Trophoblast cell (in vitro differentiated cells and primary cell): ENCODE data around the gene TSFM.

Experiments used
- DNase-seq, 2 donors: peaks; one replicate each; pipeline ENCODE4 v3.0.0-alpha.2; 2016
- H2AFZ ChIP-seq: 2 replicates; pipeline ENCODE4 v1.6.1; 2013; ENCODE audit warnings: low read length, moderate library complexity, mild to moderate bottlenecking; ENCODE audit not compliant: insufficient read depth, poor library complexity
- H2AK5ac ChIP-seq: 2 replicates; pipeline ENCODE4 v1.6.1; 2013; ENCODE audit warnings: mild to moderate bottlenecking, low read length
- H2BK120ac ChIP-seq: 2 replicates; pipeline ENCODE4 v1.6.1; 2013; ENCODE audit warnings: low read length, mild to moderate bottlenecking, moderate library complexity; ENCODE audit not compliant: insufficient read depth, poor library complexity
- H2BK12ac ChIP-seq: 2 replicates; pipeline ENCODE4 v1.6.1; 2013; ENCODE audit warnings: mild to moderate bottlenecking, low read length, moderate library complexity
- H2BK5ac ChIP-seq: 2 replicates; pipeline ENCODE4 v1.6.1; 2013; ENCODE audit warnings: low read length, low read depth, moderate library complexity, mild to moderate bottlenecking; ENCODE audit not compliant: poor library complexity
- H3K14ac ChIP-seq: 2 replicates; pipeline ENCODE4 v1.6.1; 2013; ENCODE audit warnings: mild to moderate bottlenecking, low read length
- H3K18ac ChIP-seq: 2 replicates; pipeline ENCODE4 v1.6.1; 2013; ENCODE audit warnings: mild to moderate bottlenecking, low read length
- H3K23ac ChIP-seq: 2 replicates; pipeline ENCODE4 v1.6.1; 2013; ENCODE audit warnings: low read length
- H3K27ac ChIP-seq: 2 replicates; pipeline ENCODE4 v1.5.1; 2013; ENCODE audit warnings: low read depth, mild to moderate bottlenecking, inconsistent platforms, low read length, moderate library complexity
- H3K27me3 ChIP-seq: 2 replicates; pipeline ENCODE4 v1.6.1; 2013; ENCODE audit warnings: inconsistent platforms, mild to moderate bottlenecking, low read length, moderate library complexity; ENCODE audit not compliant: insufficient read depth
- H3K36me3 ChIP-seq, 2 experiments: 1 replicate in 1 of 2; 2 replicates in 1 of 2; pipeline ENCODE4 v1.6.1; 2013; ENCODE audit warnings: low read length in 2 of 2, mild to moderate bottlenecking in 2 of 2, moderate library complexity in 1 of 2; ENCODE audit not compliant: insufficient read depth in 2 of 2, control insufficient read depth in 1 of 2
- H3K4ac ChIP-seq: 2 replicates; pipeline ENCODE4 v1.6.1; 2013; ENCODE audit warnings: low read depth, mild to moderate bottlenecking, low read length, moderate library complexity
- H3K4me1 ChIP-seq, 2 experiments: 1 replicate in 1 of 2; 2 replicates in 1 of 2; pipeline ENCODE4 v1.6.1; 2013; ENCODE audit warnings: low read length in 2 of 2, mild to moderate bottlenecking in 2 of 2, moderate library complexity in 1 of 2; ENCODE audit not compliant: insufficient read depth in 2 of 2, control insufficient read depth in 1 of 2
- H3K4me2 ChIP-seq: 2 replicates; pipeline ENCODE4 v1.6.1; 2013; ENCODE audit warnings: inconsistent platforms, mild to moderate bottlenecking, low read length, moderate library complexity
- H3K4me3 ChIP-seq: 2 replicates; pipeline ENCODE4 v1.5.1; 2013; ENCODE audit warnings: mild to moderate bottlenecking, low read depth, low read length, inconsistent platforms
- H3K79me1 ChIP-seq: one replicate; pipeline ENCODE4 v1.6.1; 2013; ENCODE audit warnings: low read length
- H3K79me2 ChIP-seq: 2 replicates; pipeline ENCODE4 v1.6.1; 2013; ENCODE audit warnings: low read length, mild to moderate bottlenecking; ENCODE audit not compliant: control insufficient read depth, insufficient read depth, poor library complexity
- H3K9ac ChIP-seq: 2 replicates; pipeline ENCODE4 v1.6.1; 2013; ENCODE audit warnings: mild to moderate bottlenecking, low read length
- H3K9me3 ChIP-seq: 2 replicates; pipeline ENCODE4 v1.6.1; 2013; ENCODE audit warnings: low read depth, mild to moderate bottlenecking, control low read depth, inconsistent platforms, low read length; ENCODE audit not compliant: insufficient read depth
- H4K12ac ChIP-seq: 2 replicates; pipeline ENCODE4 v1.6.1; 2013; ENCODE audit warnings: low read depth, mild to moderate bottlenecking, low read length, moderate library complexity
- H4K8ac ChIP-seq: 2 replicates; pipeline ENCODE4 v1.6.1; 2013; ENCODE audit warnings: low read depth, mild to moderate bottlenecking, low read length, moderate library complexity
- H4K91ac ChIP-seq: one replicate; pipeline ENCODE4 v1.6.1; 2013; ENCODE audit warnings: low read depth, mild to moderate bottlenecking, low read length, moderate library complexity
- WGBS: extraction: QIAGEN DNeasy Blood & Tissue Kit; methylation state at CpG from one replicate; pipeline ENCODE4 v1.1.7; 2013; ENCODE audit warnings: missing lambda C conversion rate; ENCODE audit not compliant: insufficient read length, insufficient coverage; ENCODE audit errors: extremely low coverage; 5-methylcytosine and 5-hydroxymethylcytosine counted together

The TSFM gene

GRCh38 chr12:57767876-57768275, 14.7 kb upstream of the TSFM start:
- Histone ChIP-seq H4K8ac (no peak overlapping the region), H2AK5ac (no peak overlapping the region), H2BK12ac (no peak overlapping the region), H3K14ac (no peak overlapping the region), H3K4me3 (no peak overlapping the region), H4K12ac (no peak overlapping the region), H3K23ac (no peak overlapping the region), H2BK120ac (no peak overlapping the region), H3K9ac (no peak overlapping the region), H3K36me3 (peaks cover 12 to 13% of the 10 kb centered on the region in 2 experiments), H3K4me2 (no peak overlapping the region), H2BK5ac (no peak overlapping the region), H4K91ac (no peak overlapping the region), H3K9me3 (peaks cover 6% of the 10 kb centered on the region), H3K79me1 (peaks cover 9% of the 10 kb centered on the region), H3K4ac (no peak overlapping the region), H2AFZ (no peak overlapping the region), H3K79me2 (peaks cover 6% of the 10 kb centered on the region), H3K18ac (no peak overlapping the region), H3K27ac (no peak overlapping the region), H3K4me1 (peaks cover 18 to 27% of the 10 kb centered on the region in 2 experiments), H3K27me3 (peaks cover 44% of the 10 kb centered on the region)
- DNase-seq: no peak
- no CpG with 5 or more reads among the region's 3 CpGs for WGBS

- Histone ChIP-seq H3K4ac (no peak overlapping the region), H3K27me3 (peaks cover 29% of the 10 kb centered on the region), H3K4me1 (peaks cover 18 to 28% of the 10 kb centered on the region in 2 experiments), H3K79me2 (peaks cover 7% of the 10 kb centered on the region), H3K4me2 (no peak overlapping the region), H4K91ac (no peak overlapping the region), H3K79me1 (peaks cover 11% of the 10 kb centered on the region), H3K9ac (no peak overlapping the region), H2AFZ (no peak overlapping the region), H3K4me3 (no peak overlapping the region), H4K12ac (no peak overlapping the region), H2AK5ac (no peak overlapping the region), H3K9me3 (peaks cover 6% of the 10 kb centered on the region), H2BK120ac (no peak overlapping the region), H3K36me3 (peaks cover 12 to 13% of the 10 kb centered on the region in 2 experiments), H2BK5ac (no peak overlapping the region), H3K18ac (no peak overlapping the region), H3K27ac (no peak overlapping the region), H3K14ac (no peak overlapping the region), H3K23ac (no peak overlapping the region), H4K8ac (no peak overlapping the region), H2BK12ac (no peak overlapping the region)
- no CpG with 5 or more reads among the region's 11 CpGs for WGBS
- DNase-seq: no peak
Observed at GRCh38 chr12:57769594-57769993, 13.0 kb upstream of the TSFM start.

GRCh38 chr12:57770734-57771133, 11.9 kb upstream of the TSFM start:
- H3K18ac ChIP-seq: no peak overlapping the region
- no peak overlapping the region for H3K4me3 ChIP-seq
- no CpG with 5 or more reads among the region's 4 CpGs for WGBS
- H3K79me1 ChIP-seq: peaks cover 11% of the 10 kb centered on the region
- H3K23ac ChIP-seq: no peak overlapping the region
- H3K14ac ChIP-seq: no peak overlapping the region
- H4K12ac ChIP-seq: no peak overlapping the region
- peaks cover 18% of the 10 kb centered on the region for H3K27me3 ChIP-seq
- no peak overlapping the region for H2BK5ac ChIP-seq
- no peak overlapping the region for H2BK12ac ChIP-seq
- H2AFZ ChIP-seq: no peak overlapping the region
- H2AK5ac ChIP-seq: no peak overlapping the region
- H2BK120ac ChIP-seq: no peak overlapping the region
- H3K36me3 ChIP-seq: peaks cover 12 to 13% of the 10 kb centered on the region in 2 experiments
- no peak overlapping the region for H4K91ac ChIP-seq
- peaks cover 7% of the 10 kb centered on the region for H3K79me2 ChIP-seq
- no peak overlapping the region for H3K4ac ChIP-seq
- no peak overlapping the region for H4K8ac ChIP-seq
- H3K9me3 ChIP-seq: peaks cover 2% of the 10 kb centered on the region
- no peak overlapping the region for H3K4me2 ChIP-seq
- no peak overlapping the region for H3K9ac ChIP-seq
- no peak for DNase-seq
- H3K27ac ChIP-seq: no peak overlapping the region
- H3K4me1 ChIP-seq: peaks cover 9 to 17% of the 10 kb centered on the region in 2 experiments

- peaks cover 7% of the 10 kb centered on the region for H3K79me2 ChIP-seq
- H4K8ac ChIP-seq: peak overlapping the region; percentile 70
- peaks cover 11% of the 10 kb centered on the region for H3K27me3 ChIP-seq
- H2BK12ac ChIP-seq: no peak overlapping the region
- peaks cover 12 to 13% of the 10 kb centered on the region in 2 experiments for H3K36me3 ChIP-seq
- no peak overlapping the region for H3K18ac ChIP-seq
- no peak overlapping the region for H4K12ac ChIP-seq
- H2BK120ac ChIP-seq: no peak overlapping the region
- H4K91ac ChIP-seq: no peak overlapping the region
- H3K9me3 ChIP-seq: no peaks in the 10 kb centered on the region
- no peak overlapping the region for H2AK5ac ChIP-seq
- H3K79me1 ChIP-seq: peaks cover 11% of the 10 kb centered on the region
- peak overlapping the region; percentile 90 for H3K4me3 ChIP-seq
- WGBS: no CpG with 5 or more reads among the region's 16 CpGs
- no peak overlapping the region for H3K23ac ChIP-seq
- H3K14ac ChIP-seq: no peak overlapping the region
- H3K9ac ChIP-seq: peak overlapping the region; percentile 88
- H3K4ac ChIP-seq: no peak overlapping the region
- H2BK5ac ChIP-seq: no peak overlapping the region
- no peak overlapping the region for H3K27ac ChIP-seq
- DNase-seq: peak; percentile 53 to 75
- peak overlapping the region; percentile 73 for H3K4me2 ChIP-seq
- H2AFZ ChIP-seq: peak overlapping the region; percentile 33
- H3K4me1 ChIP-seq: peaks cover 6 to 12% of the 10 kb centered on the region in 2 experiments
Observed at GRCh38 chr12:57771236-57771872, 11.2 kb upstream of the TSFM start.
